Activated CD4-positive, alpha-beta T cell treated with anti-CD3 and anti-CD28 coated beads for 4 hours (primary cell): ENCODE data around the gene SULT2B1.

ENCODE experiments used
- DNase-seq, 2 donors: peaks; one replicate each; pipeline ENCODE4 v3.0.0-alpha.2; 2020

The SULT2B1 gene

GRCh38 chr19:48636859-48637448 lies 85.0 kb downstream of the SULT2B1 start, which contains the start of gene DBP:
Gene DBP (minus strand): TSS chr19:48637379. CDS start chr19:48636994, 385 bp downstream.
- peak in 1 of 2 donors; percentile 41 for DNase-seq

GRCh38 chr19:48637449-48637947 lies 85.5 kb downstream of the SULT2B1 start:
- peak; percentile 99 to 100 for DNase-seq

- peak; percentile 81 to 85 for DNase-seq
Observed at GRCh38 chr19:48637948-48638830, 86.2 kb downstream of the SULT2B1 start.

GRCh38 chr19:48638831-48639381 lies 86.9 kb downstream of the SULT2B1 start:
- DNase-seq, result no peak

GRCh38 chr19:48639483-48640375 lies 87.8 kb downstream of the SULT2B1 start:
- DNase-seq, result no peak

- no peak for DNase-seq
Observed at GRCh38 chr19:48641850-48642249, 89.9 kb downstream of the SULT2B1 start.

- no peak for DNase-seq
Observed at GRCh38 chr19:48642862-48643261, 90.9 kb downstream of the SULT2B1 start.

- no peak for DNase-seq
Observed at GRCh38 chr19:48644355-48644754, 92.4 kb downstream of the SULT2B1 start.

GRCh38 chr19:48644839-48645619 lies 93.1 kb downstream of the SULT2B1 start:
- peak; percentile 75 to 78 for DNase-seq

- no peak for DNase-seq
Observed at GRCh38 chr19:48645620-48646000, 93.6 kb downstream of the SULT2B1 start.

GRCh38 chr19:48646001-48646721 lies 94.2 kb downstream of the SULT2B1 start, which contains the start of gene CA11:
Gene CA11 (minus strand): TSS chr19:48646187. CDS start chr19:48645632, 555 bp downstream.
- peak; percentile 91 to 94 for DNase-seq

- DNase-seq, result no peak
Observed at GRCh38 chr19:48646722-48647216, 94.8 kb downstream of the SULT2B1 start.

- DNase-seq, result no peak
Observed at GRCh38 chr19:48648134-48648533, 96.2 kb downstream of the SULT2B1 start.
